HepG2 (cell line): ENCODE data around the gene RNLS. TPM values are rescaled to one million over a fixed set of nuclear protein-coding genes. Genes with fewer than 3 reads are reported as not detected.

Source experiments
- ATAC-seq: fragments of 200-7000 bp; cut with Tn5 transposase; 3 replicates; pipeline ENCODE4 v1.9.1; 2020; ENCODE audit warnings: mild to moderate bottlenecking, moderate library complexity
- BruUV-seq: library from RNA; stranded (reverse); fragments of 400-500 nt; replicated peaks from 2 replicates; lab custom pipeline; 2021; lab: Mats Ljungman, UMichigan
- CTCF ChIA-PET: fragments of 300-600 bp; formaldehyde crosslinking; extraction: SDS; loops from one replicate; lab custom pipeline; 2021; ENCODE audit warnings: low total read pairs, inconsistent platforms, low intra/inter-chr PET ratio; lab: Yijun Ruan, JAX
- POLR2A ChIA-PET: fragments of 350-600 bp; sonication (Branson Sonifier 250); formaldehyde crosslinking; loops from one replicate; lab custom pipeline; 2020; ENCODE audit warnings: antibody characterized with exemption, inconsistent platforms; lab: Yijun Ruan, JAX
- DNase-seq: peaks from one replicate; pipeline ENCODE4 v3.0.0-alpha.2; 2015; ENCODE audit warnings: low spot score
- FAIRE-seq: peaks from 3 replicates; lab custom pipeline; 2011; peaks lifted over from hg19 to GRCh38; lab: Jason Lieb, UNC
- H2AFZ ChIP-seq: one replicate; pipeline ENCODE4 v1.6.1; 2011; ENCODE audit warnings: low read length, inconsistent platforms
- H3K27ac ChIP-seq: fragments of 300-600 bp; 3 replicates; pipeline ENCODE4 v1.8.0; 2011; ENCODE audit warnings: mixed run types, mild to moderate bottlenecking, mixed read lengths, low read length, inconsistent platforms; ENCODE audit not compliant: insufficient read depth; ENCODE audit errors: extremely low read length
- H3K27me3 ChIP-seq, 2 experiments: fragments of 200-600 bp in 1 of 2; 2 replicates in 1 of 2; 3 replicates in 1 of 2; pipeline versions ENCODE4 v1.6.0 to v1.8.0; 2011; ENCODE audit warnings: low read length in 2 of 2, mild to moderate bottlenecking in 2 of 2, moderate library complexity in 2 of 2, inconsistent platforms in 1 of 2; ENCODE audit not compliant: insufficient read depth in 2 of 2, control insufficient read depth in 1 of 2
- H3K36me3 ChIP-seq, 2 experiments: fragments of 200-600 bp in 1 of 2; replicated peaks in 1 of 2; 2 replicates in 1 of 2; 3 replicates in 1 of 2; pipeline versions ENCODE4 v1.5.1 to v1.8.0; 2011; ENCODE audit warnings: low read length in 2 of 2, inconsistent platforms in 1 of 2; ENCODE audit not compliant: insufficient read depth in 2 of 2, control insufficient read depth in 1 of 2
- H3K4me1 ChIP-seq: 2 replicates; pipeline ENCODE4 v1.5.1; 2012; ENCODE audit warnings: low read length, inconsistent platforms; ENCODE audit not compliant: insufficient read depth
- H3K4me2 ChIP-seq: 2 replicates; pipeline ENCODE4 v1.6.0; 2011; ENCODE audit warnings: low read depth, low read length, inconsistent platforms
- H3K4me3 ChIP-seq, 3 experiments: fragments of 200-600 bp in 1 of 3; sonication (generic), shearing (Covaris generic) in 1 of 3; replicated peaks in 1 of 3; 2 replicates each; pipeline ENCODE4 v1.5.1; 2011 to 2016; ENCODE audit warnings: low read length in 3 of 3, inconsistent platforms in 2 of 3, low read depth in 2 of 3, mild to moderate bottlenecking in 2 of 3, control low read depth in 1 of 3, mixed read lengths in 1 of 3; ENCODE audit not compliant: insufficient read depth in 1 of 3
- H3K79me2 ChIP-seq: one replicate; pipeline ENCODE4 v1.6.1; 2011; ENCODE audit warnings: low read length, inconsistent platforms; ENCODE audit not compliant: insufficient read depth
- H3K9ac ChIP-seq: 2 replicates; pipeline ENCODE4 v1.6.0; 2011; ENCODE audit warnings: mild to moderate bottlenecking, low read depth, low read length, inconsistent platforms; ENCODE audit not compliant: insufficient read depth
- H3K9me3 ChIP-seq: 2 replicates; pipeline ENCODE4 v1.5.1; 2012; ENCODE audit warnings: mild to moderate bottlenecking, low read length
- H4K20me1 ChIP-seq: 2 replicates; pipeline ENCODE4 v1.6.0; 2011; ENCODE audit warnings: inconsistent platforms, mild to moderate bottlenecking, low read length, moderate library complexity; ENCODE audit not compliant: insufficient read depth
- FOXA1 ChIP-seq, 2 experiments: fragments of 450-650 bp in 1 of 2; sonication (generic) in 1 of 2; formaldehyde crosslinking in 1 of 2; IDR thresholded peaks; 2 replicates each; pipeline versions ENCODE4 v1.4.0 to v1.6.1; 2016 to 2020; ENCODE audit warnings: missing genetic modification reagents in 1 of 2
- HDAC2 ChIP-seq: sonication (generic); formaldehyde crosslinking; IDR thresholded peaks from 2 replicates; pipeline ENCODE4 v1.4.0; 2020; ENCODE audit warnings: missing genetic modification reagents
- PCBP1 ChIP-seq: fragments of 200-400 bp; formaldehyde crosslinking; IDR thresholded peaks from 2 replicates; pipeline ENCODE4 v1.6.1; 2017; ENCODE audit warnings: mild to moderate bottlenecking, low read depth, low read length, borderline replicate concordance
- SMC3 ChIP-seq: IDR thresholded peaks from 2 replicates; pipeline ENCODE4 v1.6.1; 2011; ENCODE audit warnings: low read length, improper control_type of control experiment
- TOPORS ChIP-seq: sonication (generic); formaldehyde crosslinking; IDR thresholded peaks from 2 replicates; pipeline ENCODE4 v1.8.0; 2023; ENCODE audit warnings: mild to moderate bottlenecking, missing genetic modification reagents
- ZBTB3 ChIP-seq: sonication (generic); formaldehyde crosslinking; IDR thresholded peaks from 2 replicates; pipeline ENCODE4 v1.4.0; 2020; ENCODE audit warnings: low read depth, mild to moderate bottlenecking, moderate library complexity, missing genetic modification reagents, borderline replicate concordance
- ZNF260 ChIP-seq: sonication (generic); formaldehyde crosslinking; IDR thresholded peaks from 2 replicates; pipeline ENCODE4 v1.4.0; 2020; ENCODE audit warnings: missing genetic modification reagents, low read depth, mild to moderate bottlenecking, borderline replicate concordance
- ZNF557 ChIP-seq: sonication (generic); formaldehyde crosslinking; IDR thresholded peaks from 2 replicates; pipeline ENCODE4 v1.4.0; 2020; ENCODE audit warnings: missing genetic modification reagents
- ZNF597 ChIP-seq: sonication (generic); formaldehyde crosslinking; IDR thresholded peaks from 2 replicates; pipeline ENCODE4 v1.5.0; 2020; ENCODE audit warnings: missing genetic modification reagents
- ZNF609 ChIP-seq: sonication (generic); formaldehyde crosslinking; IDR thresholded peaks from 2 replicates; pipeline ENCODE4 v1.4.0; 2020; ENCODE audit warnings: mild to moderate bottlenecking, missing genetic modification reagents, borderline replicate concordance
- in situ Hi-C: cut with HindIII; loops from 2 replicates; pipeline ENCODE4 v1.10.0; 2017; ENCODE audit warnings: low pct_unique_long_range_greater_than_20kb; ENCODE audit not compliant: extremely low pct_ligation_motif_present
- intact Hi-C: fragments of 100-400 bp; cut with micrococcal nuclease; formaldehyde crosslinking; loops from one replicate; pipeline ENCODE4 v1.10.0; 2022; ENCODE audit not compliant: unreplicated experiment
- polyA plus RNA-seq, 8 experiments: library from polyadenylated mRNA; depleted of rRNA in 3 of 8; stranded (reverse) in 7 of 8; unstranded in 1 of 8; fragments of >200 nt; fragmentation: Illumina TruSeq in 4 of 8; extraction: Trizol in 4 of 8; gene quantifications; 2 replicates each; pipeline versions ENCODE4 v1.2.1 to v1.2.3, GENCODE V29; 2011 to 2016; ENCODE audit warnings: low read depth in 4 of 8, missing spikeins in 1 of 8, mixed read lengths in 1 of 8; ENCODE audit not compliant: insufficient read depth in 1 of 8
- total RNA-seq, 5 experiments: library from RNA; depleted of rRNA; stranded (reverse); fragments of >200 nt; fragmentation: Illumina TruSeq; extraction: Trizol; gene quantifications; 2 replicates each; pipeline ENCODE4 v1.2.3, GENCODE V29; 2016; ENCODE audit warnings: low read depth in 1 of 5

RNLS gene
- total and polyA plus RNA-seq, 2 of the 13 experiments (the other 11 are each of a cell fraction or from before 2014, with no cell fraction given) = not detected

- TF ChIP-seq ZNF609 (no peak), ZNF597 (CRISPR knock-in tag) (no peak), ZNF557 (no peak), HDAC2 (CRISPR knock-in tag) (no peak)
These were observed 85.2 kb downstream of the RNLS start (continued) for GRCh38 chr10:88497913-88498312.

GRCh38 chr10:88494537-88494936 is 88.6 kb downstream of the RNLS start:
- no peak overlapping the region for H3K9ac ChIP-seq
- FAIRE-seq = no peak
- TF ChIP-seq ZNF260 (CRISPR knock-in tag) (no peak), FOXA1 (IDR thresholded peaks at IDR 0.05) (no peak), FOXA1 (CRISPR knock-in tag; IDR thresholded peaks at IDR 0.05) (no peak), ZBTB3 (CRISPR knock-in tag) (no peak), SMC3 (no peak), TOPORS (no peak), PCBP1 (no peak)
- TF ChIP-seq, all 625 proteins: peak for 0
- DNase-seq (no peak), ATAC-seq (no peak)
- POLR2A ChIA-PET = no interaction called here
- Histone ChIP-seq H3K27me3 (no peaks in the 10 kb centered on the region), H3K9me3 (no peaks in the 10 kb centered on the region), H2AFZ (no peak overlapping the region), H3K36me3 (no peaks in the 10 kb centered on the region), H3K27ac (no peak overlapping the region), H3K4me3 (no peak overlapping the region), H3K4me1 (no peaks in the 10 kb centered on the region), H3K79me2 (no peaks in the 10 kb centered on the region), H3K4me2 (no peak overlapping the region), H4K20me1 (no peaks in the 10 kb centered on the region)
- in situ Hi-C loops = no loop called here
- intact Hi-C loops = no loop called here
- CTCF ChIA-PET = no interaction called here
- BruUV-seq = no TSS peak
